SK-N-SH (cell line): Measurements from ENCODE around the gene CFAP91.

ENCODE experiments used
- CTCF ChIP-seq: fragments of 200-600 bp; sonication (generic); IDR thresholded peaks from 2 replicates; pipeline ENCODE4 v1.6.1; 2017; ENCODE audit warnings: antibody characterized with exemption, mild to moderate bottlenecking, moderate library complexity
- FOXM1 ChIP-seq: IDR thresholded peaks from 2 replicates; pipeline ENCODE4 v1.4.0; 2012; ENCODE audit warnings: low read depth, mild to moderate bottlenecking
- JUND ChIP-seq: IDR thresholded peaks from 2 replicates; pipeline ENCODE4 v1.4.0; 2012
- MXI1 ChIP-seq: IDR thresholded peaks from 2 replicates; pipeline ENCODE4 v1.6.1; 2012; ENCODE audit warnings: mild to moderate bottlenecking, low read depth, low read length, improper control_type of control experiment
- NRF1 ChIP-seq: IDR thresholded peaks from 2 replicates; pipeline ENCODE4 v1.6.1; 2012; ENCODE audit warnings: low read depth, mild to moderate bottlenecking, low read length
- PBX3 ChIP-seq: IDR thresholded peaks from 2 replicates; pipeline ENCODE4; 2012
- POLR2AphosphoS5 ChIP-seq: IDR thresholded peaks from 2 replicates; pipeline ENCODE4 v1.6.1; 2012; ENCODE audit warnings: low read depth, low read length
- RAD21 ChIP-seq: IDR thresholded peaks from 2 replicates; pipeline ENCODE4 v1.6.1; 2012; ENCODE audit warnings: mild to moderate bottlenecking, low read length
- REST ChIP-seq: IDR thresholded peaks from 2 replicates; pipeline ENCODE4 v1.6.1; 2012; ENCODE audit warnings: mild to moderate bottlenecking, low read depth, low read length, moderate library complexity
- SMC3 ChIP-seq: IDR thresholded peaks from 2 replicates; pipeline ENCODE4 v1.6.1; 2012; ENCODE audit warnings: low read depth, low read length, improper control_type of control experiment
- TAF1 ChIP-seq: IDR thresholded peaks from 2 replicates; pipeline ENCODE4 v1.6.1; 2012; ENCODE audit warnings: low read depth, mild to moderate bottlenecking, low read length, moderate library complexity, borderline replicate concordance
- YY1 ChIP-seq: IDR thresholded peaks from 2 replicates; pipeline ENCODE4 v1.4.0; 2012; ENCODE audit warnings: low read depth, mild to moderate bottlenecking
- ZBTB33 ChIP-seq: IDR thresholded peaks from 2 replicates; pipeline ENCODE4 v1.4.0; 2012; ENCODE audit warnings: low read depth, borderline replicate concordance

- TF ChIP-seq MXI1: no peak
- TF ChIP-seq YY1: no peak
- no peak for TF ChIP-seq SMC3
- no peak for TF ChIP-seq JUND
- no peak for TF ChIP-seq RAD21
- TF ChIP-seq CTCF: no peak
- no peak for TF ChIP-seq ZBTB33
- TF ChIP-seq TAF1: no peak
- TF ChIP-seq NRF1: no peak
- no peak for TF ChIP-seq POLR2AphosphoS5
- TF ChIP-seq PBX3: no peak
- no peak for TF ChIP-seq FOXM1
- no peak for TF ChIP-seq REST
Measured at GRCh38 chr3:119700269-119700919, 2.4 kb upstream of the CFAP91 start.
